PC-9 (cell line): ENCODE data around the gene TEX13D. TPM values are rescaled to one million over a fixed set of nuclear protein-coding genes. Genes with fewer than 3 reads are reported as not detected.

ENCODE experiments used
- BruUV-seq: library from RNA; stranded (reverse); fragments of 400-500 nt; replicated peaks from 2 replicates; lab custom pipeline; 2021; lab: Mats Ljungman, UMichigan
- CTCF ChIA-PET: fragments of 300-600 bp; sonication (Branson Sonifier 250); formaldehyde crosslinking; loops from one replicate; lab custom pipeline; 2022; ENCODE audit warnings: antibody characterized with exemption; lab: Charles Lee
- POLR2A ChIA-PET: fragments of 300-600 bp; sonication (Branson Sonifier 250); formaldehyde crosslinking; loops from one replicate; lab custom pipeline; 2022; ENCODE audit warnings: antibody characterized with exemption; ENCODE audit not compliant: unreplicated experiment; lab: Charles Lee
- DNase-seq, 2 experiments: peaks; one replicate each; pipeline versions ENCODE4 v3.0.0 to v3.0.0-alpha.2; 2015 to 2022; ENCODE audit warnings: mixed read lengths in 1 of 2
- H2AFZ ChIP-seq: fragments of 200-600 bp; sonication (generic); 2 replicates; pipeline ENCODE4 v1.8.1; 2017; ENCODE audit warnings: antibody characterized with exemption
- H3F3A ChIP-seq: fragments of 200-600 bp; sonication (generic); 2 replicates; pipeline ENCODE4 v1.8.1; 2017; ENCODE audit warnings: antibody characterized with exemption, mild to moderate bottlenecking, low read depth; ENCODE audit not compliant: insufficient read depth
- H3K27ac ChIP-seq: fragments of 200-600 bp; sonication (generic); 2 replicates; pipeline ENCODE4 v1.6.1; 2016; ENCODE audit warnings: mixed run types
- H3K27me3 ChIP-seq: fragments of 200-600 bp; sonication (generic); 2 replicates; pipeline ENCODE4 v1.6.1; 2016; ENCODE audit warnings: low read depth, mixed run types; ENCODE audit not compliant: insufficient read depth
- H3K36me3 ChIP-seq: fragments of 200-600 bp; sonication (generic); 2 replicates; pipeline ENCODE4 v1.6.1; 2016; ENCODE audit warnings: low read depth, mixed run types
- H3K4me1 ChIP-seq: fragments of 200-600 bp; sonication (generic); replicated peaks from 2 replicates; pipeline ENCODE4 v1.6.1; 2016; ENCODE audit warnings: mixed run types; ENCODE audit not compliant: insufficient read depth
- H3K4me2 ChIP-seq: fragments of 200-600 bp; sonication (generic); 2 replicates; pipeline ENCODE4 v1.6.1; 2017; ENCODE audit warnings: mixed run types
- H3K4me3 ChIP-seq: fragments of 200-600 bp; sonication (generic); 2 replicates; pipeline ENCODE4 v1.6.1; 2016; ENCODE audit warnings: mixed run types
- H3K79me2 ChIP-seq: fragments of 200-600 bp; sonication (generic); 2 replicates; pipeline ENCODE4 v1.6.1; 2017; ENCODE audit warnings: low read depth, mixed run types
- H3K9me2 ChIP-seq: fragments of 200-600 bp; sonication (generic); 2 replicates; pipeline ENCODE4 v1.8.1; 2017; ENCODE audit warnings: mild to moderate bottlenecking; ENCODE audit not compliant: insufficient read depth
- H3K9me3 ChIP-seq: fragments of 200-600 bp; sonication (generic); 2 replicates; pipeline ENCODE4 v1.8.1; 2016; ENCODE audit warnings: low read depth; ENCODE audit not compliant: insufficient read depth
- H4K20me1 ChIP-seq: fragments of 200-600 bp; sonication (generic); 2 replicates; pipeline ENCODE4 v1.8.1; 2017; ENCODE audit not compliant: insufficient read depth
- EZH2 ChIP-seq: fragments of 200-600 bp; sonication (generic); IDR thresholded peaks from 2 replicates; pipeline ENCODE4 v1.8.0; 2017; ENCODE audit warnings: antibody characterized with exemption, low read depth
- intact Hi-C: fragments of 100-400 bp; cut with micrococcal nuclease; formaldehyde crosslinking; loops from one replicate; pipeline ENCODE4 v1.10.0; 2022; ENCODE audit not compliant: unreplicated experiment
- total RNA-seq: library from RNA; stranded (reverse); gene quantifications from 2 replicates; pipeline ENCODE4 v1.2.3, GENCODE V29; 2021
- TF ChIP-seq, protein P1 (sequence below): fragments of 200-600 bp; sonication (generic); conservative IDR thresholded peaks from 2 replicates; pipeline ENCODE4 v1.6.1; 2017; ENCODE audit warnings: mixed run types, antibody characterized with exemption, mild to moderate bottlenecking, moderate library complexity

Gene TEX13D
- total RNA-seq, 1 experiment from 2014 or later, result not detected

DNA sequence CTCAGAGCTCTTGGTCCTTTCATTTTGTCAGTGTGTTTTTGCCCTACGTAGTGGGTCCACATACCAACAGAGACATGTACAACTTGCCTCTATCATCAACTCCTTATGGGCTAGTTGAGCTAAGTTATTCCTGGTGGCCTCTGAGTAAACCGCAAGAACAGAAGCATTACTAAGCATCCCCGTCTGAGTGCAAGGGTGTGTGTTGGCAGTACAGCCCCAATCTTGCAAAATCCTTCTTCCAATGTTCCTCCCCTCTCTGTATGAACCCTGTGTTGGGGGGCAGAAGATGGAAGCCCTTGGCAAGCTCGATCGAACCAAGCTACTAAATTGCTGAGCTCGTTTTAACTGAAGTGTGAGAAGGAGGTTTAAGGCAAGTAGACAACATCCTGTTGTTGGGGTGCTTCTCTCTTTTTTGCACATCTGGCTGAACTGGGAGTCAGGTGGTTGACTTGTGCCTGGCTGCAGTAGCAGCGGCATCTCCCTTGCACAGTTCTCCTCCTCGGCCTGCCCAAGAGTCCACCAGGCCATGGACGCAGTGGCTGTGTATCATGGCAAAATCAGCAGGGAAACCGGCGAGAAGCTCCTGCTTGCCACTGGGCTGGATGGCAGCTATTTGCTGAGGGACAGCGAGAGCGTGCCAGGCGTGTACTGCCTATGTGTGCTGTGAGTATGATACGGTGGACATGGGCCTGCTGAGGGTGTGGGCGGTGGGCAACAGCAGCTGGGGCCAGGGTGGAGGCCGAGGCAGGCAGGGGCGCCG, 13.8 kb downstream of the TEX13D start, which contains the start of gene SH2D1A:
TSS of gene SH2D1A (plus strand) at position 447 of the 760 bp plus-strand sequence. CDS start at position 527, 80 bp downstream.
- Histone ChIP-seq H3K4me3 (no peak within 1 kb of the TSS), H3K4me2 (no peak within 1 kb of the TSS), H3K27me3 (no peaks in the 10 kb centered on the region), H3K4me1 (no peaks in the 10 kb centered on the region), H3K79me2 (no peaks in the 10 kb centered on the region), H3K9me3 (no peaks in the 10 kb centered on the region), H3K36me3 (no peaks in the 10 kb centered on the region), H3F3A (no peaks in the 10 kb centered on the region), H2AFZ (no peak within 1 kb of the TSS), H3K27ac (no peak within 1 kb of the TSS), H3K9me2 (no peaks in the 10 kb centered on the region), H4K20me1 (no peaks in the 10 kb centered on the region)
- ChIA-PET POLR2A (no interaction called here), CTCF (no interaction called here)
- intact Hi-C loops, result no loop called here
- BruUV-seq, result no TSS peak
- DNase-seq, result no peak
- TF ChIP-seq EZH2, result no peak
- TF ChIP-seq, protein P1, sequence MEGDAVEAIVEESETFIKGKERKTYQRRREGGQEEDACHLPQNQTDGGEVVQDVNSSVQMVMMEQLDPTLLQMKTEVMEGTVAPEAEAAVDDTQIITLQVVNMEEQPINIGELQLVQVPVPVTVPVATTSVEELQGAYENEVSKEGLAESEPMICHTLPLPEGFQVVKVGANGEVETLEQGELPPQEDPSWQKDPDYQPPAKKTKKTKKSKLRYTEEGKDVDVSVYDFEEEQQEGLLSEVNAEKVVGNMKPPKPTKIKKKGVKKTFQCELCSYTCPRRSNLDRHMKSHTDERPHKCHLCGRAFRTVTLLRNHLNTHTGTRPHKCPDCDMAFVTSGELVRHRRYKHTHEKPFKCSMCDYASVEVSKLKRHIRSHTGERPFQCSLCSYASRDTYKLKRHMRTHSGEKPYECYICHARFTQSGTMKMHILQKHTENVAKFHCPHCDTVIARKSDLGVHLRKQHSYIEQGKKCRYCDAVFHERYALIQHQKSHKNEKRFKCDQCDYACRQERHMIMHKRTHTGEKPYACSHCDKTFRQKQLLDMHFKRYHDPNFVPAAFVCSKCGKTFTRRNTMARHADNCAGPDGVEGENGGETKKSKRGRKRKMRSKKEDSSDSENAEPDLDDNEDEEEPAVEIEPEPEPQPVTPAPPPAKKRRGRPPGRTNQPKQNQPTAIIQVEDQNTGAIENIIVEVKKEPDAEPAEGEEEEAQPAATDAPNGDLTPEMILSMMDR, result no peak

DNA sequence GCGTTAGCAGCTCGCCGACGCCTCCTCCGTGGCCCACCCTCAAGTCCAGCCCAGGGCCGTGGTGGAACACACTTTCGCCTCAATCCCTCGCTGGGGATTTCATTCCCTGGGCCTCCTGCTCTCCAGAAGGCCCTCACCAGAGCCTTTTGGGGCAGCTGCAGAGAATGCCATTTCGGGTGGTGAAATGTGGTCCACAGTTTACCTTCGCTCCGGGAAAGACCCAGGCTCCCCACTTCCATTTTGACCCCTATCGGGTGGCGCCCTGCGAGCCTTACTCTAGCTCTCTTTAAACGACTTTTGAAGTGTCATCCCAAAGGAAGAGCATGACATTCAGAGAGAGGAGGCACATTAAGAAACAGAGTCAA, 14.4 kb downstream of the TEX13D start:
- Histone ChIP-seq H3K36me3 (no peaks in the 10 kb centered on the region), H3K4me2 (no peak overlapping the region), H3F3A (no peaks in the 10 kb centered on the region), H3K9me2 (no peaks in the 10 kb centered on the region), H3K79me2 (no peaks in the 10 kb centered on the region), H3K27ac (no peak overlapping the region), H4K20me1 (no peaks in the 10 kb centered on the region), H2AFZ (no peak overlapping the region), H3K4me3 (no peak overlapping the region), H3K4me1 (no peaks in the 10 kb centered on the region), H3K27me3 (no peaks in the 10 kb centered on the region), H3K9me3 (no peaks in the 10 kb centered on the region)
- POLR2A ChIA-PET, result no interaction called here
- CTCF ChIA-PET, result no interaction called here
- BruUV-seq, result no TSS peak
- TF ChIP-seq, protein P1, result no peak
- TF ChIP-seq EZH2, result no peak
- no peak for DNase-seq
- intact Hi-C loops, result no loop called here

GRCh38 chrX:124347242-124347641, 14.8 kb downstream of the TEX13D start:
- Histone ChIP-seq H4K20me1 (no peaks in the 10 kb centered on the region), H3K36me3 (no peaks in the 10 kb centered on the region), H3K4me2 (no peak overlapping the region), H3K79me2 (no peaks in the 10 kb centered on the region), H3K4me3 (no peak overlapping the region), H3K9me2 (no peaks in the 10 kb centered on the region), H3K4me1 (no peaks in the 10 kb centered on the region), H2AFZ (no peak overlapping the region), H3K27me3 (no peaks in the 10 kb centered on the region), H3K9me3 (no peaks in the 10 kb centered on the region), H3K27ac (no peak overlapping the region), H3F3A (no peaks in the 10 kb centered on the region)
- intact Hi-C loops, result no loop called here
- TF ChIP-seq, protein P1, result no peak
- TF ChIP-seq EZH2, result no peak
- ChIA-PET POLR2A (no interaction called here), CTCF (no interaction called here)
- no peak for DNase-seq
- no TSS peak for BruUV-seq
